T47D (cell line): ENCODE data around the gene PRKCD.

Experiments used
- DNase-seq, 2 experiments: peaks; one replicate each; pipeline versions ENCODE4 v3.0.0 to v3.0.0-alpha.2; 2011 to 2012; ENCODE audit warnings: low read depth in 1 of 2, low spot score in 1 of 2
- JUND ChIP-seq: IDR thresholded peaks from 2 replicates; pipeline ENCODE4 v1.6.1; 2012; ENCODE audit warnings: low read depth
- in situ Hi-C: cut with HindIII; loops from 2 replicates; pipeline ENCODE4 v1.10.0; 2016; ENCODE audit warnings: low sequenced_read_pairs, low pct_unique_long_range_greater_than_20kb

PRKCD gene

GRCh38 chr3:53163444-53164387 is 2.7 kb downstream of the PRKCD start:
- in situ Hi-C loops: no loop called here
- TF ChIP-seq JUND: no peak

DNA sequence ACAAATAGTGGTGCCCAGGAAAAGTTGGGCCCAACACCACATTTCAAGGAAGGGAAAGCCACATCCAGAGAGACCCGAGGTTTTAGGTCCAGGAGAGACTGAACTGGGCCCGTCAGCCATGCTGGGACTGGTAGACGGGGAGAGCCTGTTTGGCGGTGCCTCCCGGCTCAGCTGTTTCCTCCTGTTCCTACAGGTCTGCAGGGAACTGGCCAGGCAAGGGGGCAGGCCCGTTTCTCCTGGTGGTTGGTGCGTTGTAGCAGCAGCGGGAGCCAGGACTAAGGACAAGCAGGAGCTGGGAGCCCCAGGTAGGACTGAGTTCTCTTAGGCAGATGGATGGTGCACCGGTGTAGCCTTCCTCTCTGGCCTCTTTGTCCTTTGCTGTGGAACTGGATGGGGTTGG is 3.9 kb downstream of the PRKCD start:
- TF ChIP-seq JUND: no peak
- peak in 1 of 2 experiments; percentile 48 for DNase-seq
- in situ Hi-C loops: no loop called here

More at GRCh38 chr3:53163444-53164387, 2.7 kb downstream of the PRKCD start:
- DNase-seq: no peak

GRCh38 chr3:53166206-53166605 is 5.2 kb downstream of the PRKCD start:
- no peak for TF ChIP-seq JUND
- no peak for DNase-seq
- in situ Hi-C loops: no loop called here

- in situ Hi-C loops: no loop called here
- TF ChIP-seq JUND: no peak
- no peak for DNase-seq
Measured at GRCh38 chr3:53166781-53167291, 5.8 kb downstream of the PRKCD start.

GRCh38 chr3:53167418-53168174 is 6.6 kb downstream of the PRKCD start:
- DNase-seq: no peak
- in situ Hi-C loops: no loop called here
- no peak for TF ChIP-seq JUND

- TF ChIP-seq JUND: no peak
- in situ Hi-C loops: no loop called here
- DNase-seq: no peak
Measured at GRCh38 chr3:53168175-53168923, 7.3 kb downstream of the PRKCD start.

DNA sequence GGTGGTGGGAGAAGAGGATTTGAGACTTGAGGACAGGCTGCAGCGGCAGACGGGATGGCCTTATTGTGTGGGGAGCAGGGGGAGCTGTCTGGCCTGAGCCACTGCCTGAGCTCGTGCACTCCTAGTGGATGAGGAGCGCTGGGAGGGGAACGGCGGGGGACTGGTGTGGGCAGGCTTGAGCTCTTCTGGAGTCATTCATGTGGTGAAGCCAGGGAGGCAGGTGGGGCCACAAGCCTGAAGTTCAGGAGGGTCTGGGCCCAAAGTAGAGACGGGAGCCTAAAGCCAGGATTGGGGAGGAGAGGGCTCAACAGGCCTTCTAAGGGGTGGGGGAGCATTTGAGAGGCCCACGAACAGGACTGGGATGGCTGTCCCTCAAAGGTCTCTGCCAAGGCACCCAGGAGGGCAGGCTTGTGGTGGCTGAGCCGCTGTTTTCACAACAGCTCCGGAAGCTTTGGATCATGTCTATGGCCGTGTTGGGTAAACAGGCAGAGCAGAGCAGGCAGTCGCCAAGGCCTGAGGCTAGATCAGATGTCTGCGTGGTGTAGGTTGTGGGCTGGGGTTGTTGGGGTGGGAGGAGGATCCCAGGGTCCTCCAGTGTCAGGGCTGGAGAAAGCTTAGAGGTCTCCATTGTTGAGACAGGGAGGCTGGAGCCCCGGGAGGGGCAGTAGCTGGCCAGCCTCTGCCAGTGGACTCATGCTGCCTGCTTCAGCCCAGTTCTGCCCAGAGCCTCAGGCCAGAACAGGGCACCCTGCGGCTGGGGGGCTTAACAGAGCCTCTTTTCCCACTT is 8.2 kb downstream of the PRKCD start:
- no peak for TF ChIP-seq JUND
- DNase-seq: peak in 1 of 2 experiments; percentile 46
- in situ Hi-C loops: no loop called here

- no peak for DNase-seq
- in situ Hi-C loops: no loop called here
- no peak for TF ChIP-seq JUND
Measured at GRCh38 chr3:53169832-53170324, 8.9 kb downstream of the PRKCD start.

GRCh38 chr3:53170325-53171063 is 9.5 kb downstream of the PRKCD start:
- in situ Hi-C loops: no loop called here
- no peak for DNase-seq
- TF ChIP-seq JUND: no peak

- TF ChIP-seq JUND: no peak
- no peak for DNase-seq
Measured at GRCh38 chr3:53171064-53171418, 10.0 kb downstream of the PRKCD start.

More at GRCh38 chr3:53171064-53171418, 10.0 kb downstream of the PRKCD start:
- in situ Hi-C loops: no loop called here
